ENCODE measurements around the gene BMAL1.
A peak's percentile ranks its signal among the peaks of the same experiment; 100 is the strongest.

The BMAL1 gene

DNA sequence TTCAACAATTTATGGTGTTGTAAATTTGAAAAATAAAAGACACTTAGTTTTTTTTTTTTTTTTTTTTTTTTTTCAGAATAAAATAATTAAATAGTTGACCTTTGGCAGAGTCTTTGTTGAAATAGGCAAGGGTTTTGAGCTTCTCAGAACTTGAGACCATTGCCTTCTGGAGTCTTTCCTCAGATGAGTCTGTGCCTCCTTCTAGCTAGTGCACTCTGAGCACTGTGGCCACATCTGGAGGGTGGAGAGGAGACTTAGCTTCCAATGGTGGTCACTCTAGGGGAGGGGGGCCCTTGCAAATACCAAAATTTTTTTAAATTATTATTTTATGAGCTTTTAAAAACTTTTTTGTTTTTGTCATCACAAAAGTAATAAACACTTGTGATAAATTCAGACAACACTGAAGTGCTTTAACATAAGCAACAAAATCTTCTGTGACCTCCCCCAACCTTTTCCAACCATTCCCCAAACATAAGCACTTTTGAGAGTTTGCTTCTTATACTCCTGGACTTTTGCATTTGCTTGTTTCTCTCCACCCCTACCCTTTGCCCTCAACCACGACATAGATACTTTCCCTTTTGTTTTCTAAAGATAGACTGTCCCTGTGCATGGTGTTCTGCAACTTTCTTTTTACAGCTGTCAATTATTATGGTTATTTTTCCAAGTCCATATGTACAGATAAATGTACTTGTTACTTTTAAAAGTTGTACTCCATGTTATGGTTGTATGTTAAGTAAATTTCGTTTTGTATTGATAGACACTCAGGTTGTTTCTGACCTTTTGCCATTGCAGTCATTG lies 41.1 kb downstream of the BMAL1 start:
- TF ChIP-seq, protein P1, sequence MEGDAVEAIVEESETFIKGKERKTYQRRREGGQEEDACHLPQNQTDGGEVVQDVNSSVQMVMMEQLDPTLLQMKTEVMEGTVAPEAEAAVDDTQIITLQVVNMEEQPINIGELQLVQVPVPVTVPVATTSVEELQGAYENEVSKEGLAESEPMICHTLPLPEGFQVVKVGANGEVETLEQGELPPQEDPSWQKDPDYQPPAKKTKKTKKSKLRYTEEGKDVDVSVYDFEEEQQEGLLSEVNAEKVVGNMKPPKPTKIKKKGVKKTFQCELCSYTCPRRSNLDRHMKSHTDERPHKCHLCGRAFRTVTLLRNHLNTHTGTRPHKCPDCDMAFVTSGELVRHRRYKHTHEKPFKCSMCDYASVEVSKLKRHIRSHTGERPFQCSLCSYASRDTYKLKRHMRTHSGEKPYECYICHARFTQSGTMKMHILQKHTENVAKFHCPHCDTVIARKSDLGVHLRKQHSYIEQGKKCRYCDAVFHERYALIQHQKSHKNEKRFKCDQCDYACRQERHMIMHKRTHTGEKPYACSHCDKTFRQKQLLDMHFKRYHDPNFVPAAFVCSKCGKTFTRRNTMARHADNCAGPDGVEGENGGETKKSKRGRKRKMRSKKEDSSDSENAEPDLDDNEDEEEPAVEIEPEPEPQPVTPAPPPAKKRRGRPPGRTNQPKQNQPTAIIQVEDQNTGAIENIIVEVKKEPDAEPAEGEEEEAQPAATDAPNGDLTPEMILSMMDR (IDR thresholded peaks at IDR 0.05; ENCODE audit: extremely low read depth, missing control alignments), result no peak
- DNase-seq (ENCODE audit: low spot score), result peak; percentile 53

DNA sequence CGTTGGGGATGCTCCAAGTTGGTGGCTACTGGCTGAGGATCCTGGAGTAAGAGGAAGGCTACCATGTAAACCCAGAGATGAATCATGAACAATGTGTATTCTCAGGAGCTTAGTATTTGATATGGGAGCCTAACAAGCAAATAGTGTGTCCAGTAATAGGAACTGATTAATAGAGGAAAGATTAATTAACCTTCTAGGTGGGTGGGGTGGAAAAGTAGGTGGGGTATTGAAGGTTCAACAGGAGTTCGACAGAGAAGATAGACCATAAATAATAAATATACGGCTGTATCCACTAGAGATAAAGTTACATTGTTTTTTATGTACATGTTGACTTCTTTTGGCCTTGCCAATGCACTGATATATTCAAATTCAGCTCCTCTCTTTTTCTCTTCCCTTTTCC lies 43.1 kb downstream of the BMAL1 start:
- DNase-seq (ENCODE audit: low spot score), result no peak
- TF ChIP-seq, protein P1 (IDR thresholded peaks at IDR 0.05; ENCODE audit: extremely low read depth, missing control alignments), result no peak

DNA sequence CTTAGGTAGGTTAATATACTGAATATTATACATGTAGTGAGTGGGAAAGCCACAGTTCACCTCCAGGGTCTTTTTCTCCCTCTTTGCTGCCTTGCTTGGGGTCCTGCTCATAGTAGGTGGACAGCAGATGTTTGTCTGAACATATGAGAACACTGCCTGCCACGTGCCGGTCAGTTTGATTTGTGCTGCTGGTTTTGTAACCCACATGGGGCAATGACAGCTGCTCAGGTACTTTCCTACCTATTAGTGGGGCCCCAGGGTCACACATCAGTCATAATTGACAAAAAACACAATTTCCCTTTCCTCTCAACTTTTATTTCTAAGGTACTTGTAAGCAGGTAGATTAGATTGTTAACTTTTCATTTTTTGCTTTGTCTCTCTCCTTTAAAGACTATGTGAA lies 43.8 kb downstream of the BMAL1 start:
- peak; percentile 16 for DNase-seq (ENCODE audit: low spot score)

DNA sequence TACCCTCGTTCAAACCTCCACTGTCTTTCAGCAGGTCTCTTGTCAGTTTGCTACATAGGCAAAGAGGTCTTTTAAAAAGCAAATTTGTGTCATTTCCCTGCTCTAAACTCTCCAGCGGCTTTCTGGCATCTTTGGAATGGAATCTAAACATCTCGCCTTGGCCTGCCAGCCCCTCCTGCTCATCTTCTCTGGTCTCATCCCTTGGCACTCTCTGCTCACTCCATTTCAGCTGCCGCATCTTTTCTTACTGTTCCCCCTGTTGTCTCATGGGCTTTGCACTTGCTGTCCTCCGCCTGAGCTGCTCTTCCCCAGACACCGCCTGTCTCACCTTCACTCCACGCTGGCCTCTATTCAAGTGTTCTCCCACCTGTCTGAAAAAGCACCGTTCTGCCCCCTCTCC lies 46.6 kb downstream of the BMAL1 start:
- no peak for DNase-seq (ENCODE audit: low spot score)
- TF ChIP-seq, protein P1 (IDR thresholded peaks at IDR 0.05; ENCODE audit: extremely low read depth, missing control alignments), result no peak

More for the DNA sequence above, 43.8 kb downstream of the BMAL1 start:
- TF ChIP-seq, protein P1 (IDR thresholded peaks at IDR 0.05; ENCODE audit: extremely low read depth, missing control alignments), result no peak

DNA sequence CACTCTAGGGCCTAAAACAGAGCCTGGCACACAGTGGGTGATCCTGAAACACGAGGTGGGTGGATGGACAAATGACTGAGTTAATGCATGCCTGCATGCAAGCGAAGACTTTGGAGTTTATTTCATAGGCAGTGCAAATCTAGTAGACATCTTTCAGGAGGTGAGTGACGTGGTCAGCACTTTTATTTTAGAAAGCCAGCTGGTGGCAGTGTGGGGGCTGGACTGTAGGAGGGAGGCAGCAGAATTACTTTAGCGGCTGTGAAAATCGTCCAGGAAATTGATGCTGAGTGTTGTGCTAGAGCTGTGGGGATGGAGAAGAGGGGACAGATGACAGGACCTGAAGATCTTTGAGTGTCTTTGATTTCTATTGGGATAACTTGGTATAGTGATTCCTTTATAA lies 47.1 kb downstream of the BMAL1 start:
- no peak for DNase-seq (ENCODE audit: low spot score)
- TF ChIP-seq, protein P1 (IDR thresholded peaks at IDR 0.05; ENCODE audit: extremely low read depth, missing control alignments), result no peak

DNA sequence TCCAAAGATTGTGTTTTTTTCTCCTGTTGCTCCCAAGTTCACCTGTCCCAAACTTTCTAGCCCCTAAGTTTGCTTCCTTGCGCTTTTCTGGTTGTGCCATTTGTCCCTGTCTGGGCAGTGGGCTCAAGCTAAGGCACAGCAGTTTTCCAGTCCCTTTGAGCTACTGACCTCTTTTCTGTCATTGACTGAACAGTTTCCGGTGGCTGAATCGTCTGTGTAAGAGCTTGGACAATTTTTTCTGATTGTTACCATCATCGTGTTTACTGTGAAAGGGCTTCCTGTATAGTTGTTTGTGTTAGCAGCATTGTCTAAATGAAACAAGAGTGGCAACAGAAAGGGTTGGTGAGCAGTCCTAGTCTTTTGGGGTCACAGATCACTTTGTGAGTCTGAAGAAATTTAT lies 49.8 kb downstream of the BMAL1 start:
- TF ChIP-seq, protein P1 (IDR thresholded peaks at IDR 0.05; ENCODE audit: extremely low read depth, missing control alignments), result no peak
- no peak for DNase-seq (ENCODE audit: low spot score)

DNA sequence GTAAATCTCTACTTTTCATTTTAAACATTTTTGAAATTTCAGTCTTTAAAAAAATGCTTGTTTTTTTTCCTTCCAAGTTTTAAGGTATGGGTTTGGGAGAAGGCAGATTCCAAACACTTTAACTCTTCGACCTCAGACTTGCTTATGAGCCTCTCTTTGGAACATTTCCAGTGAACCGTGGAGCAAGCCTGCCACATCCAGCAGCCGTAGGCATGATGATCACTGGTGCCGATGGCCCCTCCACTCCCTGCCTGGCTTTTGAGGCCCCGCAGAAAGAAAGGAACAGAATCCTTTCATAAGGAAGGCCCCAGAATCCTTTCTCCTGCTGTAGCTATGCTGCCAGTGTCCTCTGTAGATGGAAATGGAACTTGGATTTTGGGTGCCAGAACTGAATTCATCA lies 50.7 kb downstream of the BMAL1 start:
- no peak for DNase-seq (ENCODE audit: low spot score)
- TF ChIP-seq, protein P1 (IDR thresholded peaks at IDR 0.05; ENCODE audit: extremely low read depth, missing control alignments), result no peak
